GM21737 (cell line): ENCODE measurements around the gene RAP1B.
A peak's percentile ranks its signal among the peaks of the same experiment; 100 is the strongest.

Experiments
- ATAC-seq: cut with Tn5 transposase; IDR thresholded peaks from one replicate; pipeline ENCODE4 v1.9.1; 2021; ENCODE audit warnings: mild to moderate bottlenecking, moderate library complexity; ENCODE audit not compliant: unreplicated experiment

Gene RAP1B

GRCh38 chr12:68611094-68611805 lies 551 bp downstream of the RAP1B start:
- ATAC-seq: peak; percentile 31

GRCh38 chr12:68611806-68612160 lies 1.1 kb downstream of the RAP1B start:
- ATAC-seq: no peak

- ATAC-seq: no peak
Measured at GRCh38 chr12:68612202-68612601, 1.5 kb downstream of the RAP1B start.

- no peak for ATAC-seq
Measured at GRCh38 chr12:68612697-68613096, 2.0 kb downstream of the RAP1B start.

- ATAC-seq: no peak
Measured at GRCh38 chr12:68613209-68613904, 2.7 kb downstream of the RAP1B start.

- no peak for ATAC-seq
Measured at GRCh38 chr12:68614105-68614679, 3.5 kb downstream of the RAP1B start.

- no peak for ATAC-seq
Measured at GRCh38 chr12:68614769-68615168, 4.1 kb downstream of the RAP1B start.

GRCh38 chr12:68617160-68617926 lies 6.6 kb downstream of the RAP1B start:
- ATAC-seq: no peak

- no peak for ATAC-seq
Measured at GRCh38 chr12:68619541-68619940, 8.8 kb downstream of the RAP1B start.

GRCh38 chr12:68620519-68621471 lies 10.1 kb downstream of the RAP1B start:
- no peak for ATAC-seq

GRCh38 chr12:68621472-68622081 lies 10.9 kb downstream of the RAP1B start:
- ATAC-seq: no peak

GRCh38 chr12:68622250-68622649 lies 11.6 kb downstream of the RAP1B start:
- no peak for ATAC-seq

- ATAC-seq: no peak
Measured at GRCh38 chr12:68623059-68623458, 12.4 kb downstream of the RAP1B start.

- no peak for ATAC-seq
Measured at GRCh38 chr12:68623984-68624383, 13.3 kb downstream of the RAP1B start.

GRCh38 chr12:68624933-68625332 lies 14.2 kb downstream of the RAP1B start:
- ATAC-seq: no peak

- ATAC-seq: no peak
Measured at GRCh38 chr12:68627673-68628319, 17.1 kb downstream of the RAP1B start.

GRCh38 chr12:68628698-68629097 lies 18.0 kb downstream of the RAP1B start:
- no peak for ATAC-seq

- ATAC-seq: no peak
Measured at GRCh38 chr12:68630050-68630449, 19.4 kb downstream of the RAP1B start.

GRCh38 chr12:68630598-68630997 lies 19.9 kb downstream of the RAP1B start:
- ATAC-seq: no peak
